ENCODE results near the gene HSF4.

- TF ChIP-seq POLR2A (IDR thresholded peaks at IDR 0.05) (no peak), CTCF (IDR thresholded peaks at IDR 0.05) (no peak), EP300 (IDR thresholded peaks at IDR 0.05) (no peak)
Measured at GRCh38 chr16:67196881-67197280, 32.3 kb downstream of the HSF4 start.
